GM06990 (cell line): ENCODE results near the gene CHRNB1.

Experiments
- DNase-seq: peaks from one replicate; pipeline ENCODE4 v3.0.0-alpha.2; 2011; ENCODE audit not compliant: insufficient read length; ENCODE audit errors: extremely low read depth
- H3K27me3 ChIP-seq: replicated peaks from 2 replicates; pipeline ENCODE4 v1.6.0; 2011; ENCODE audit warnings: low read length; ENCODE audit not compliant: control insufficient read depth, insufficient read depth
- H3K36me3 ChIP-seq: 2 replicates; pipeline ENCODE4 v1.5.1; 2011; ENCODE audit warnings: low read length; ENCODE audit not compliant: control insufficient read depth, insufficient read depth
- H3K4me3 ChIP-seq: replicated peaks from 2 replicates; pipeline ENCODE4 v1.5.1; 2011; ENCODE audit warnings: low read depth, mild to moderate bottlenecking, control low read depth, low read length
- TF ChIP-seq, protein P1 (sequence below): IDR thresholded peaks from 2 replicates; pipeline ENCODE4 v1.5.1; 2011; ENCODE audit warnings: low read length, control low read depth, mild to moderate bottlenecking, inconsistent platforms; ENCODE audit not compliant: insufficient read depth, poor library complexity, severe bottlenecking

The CHRNB1 gene

DNA sequence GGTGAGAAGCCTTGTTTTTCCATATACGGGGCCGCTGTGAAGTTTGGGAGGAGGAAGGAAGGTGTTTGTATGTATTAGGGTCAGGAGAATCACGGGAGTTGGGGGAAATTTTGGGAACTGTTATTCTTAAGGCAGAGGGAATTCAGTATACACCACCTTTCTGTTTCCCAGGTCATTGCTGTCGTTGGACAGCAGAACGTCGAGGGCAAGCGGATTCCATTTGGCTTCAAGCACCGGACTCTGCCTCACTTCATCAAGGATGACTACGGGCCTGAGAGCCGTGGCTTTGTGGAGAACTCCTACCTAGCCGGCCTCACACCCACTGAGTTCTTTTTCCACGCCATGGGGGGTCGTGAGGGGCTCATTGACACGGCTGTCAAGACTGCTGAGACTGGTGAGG, 56.9 kb downstream of the CHRNB1 start:
- TF ChIP-seq, protein P1, sequence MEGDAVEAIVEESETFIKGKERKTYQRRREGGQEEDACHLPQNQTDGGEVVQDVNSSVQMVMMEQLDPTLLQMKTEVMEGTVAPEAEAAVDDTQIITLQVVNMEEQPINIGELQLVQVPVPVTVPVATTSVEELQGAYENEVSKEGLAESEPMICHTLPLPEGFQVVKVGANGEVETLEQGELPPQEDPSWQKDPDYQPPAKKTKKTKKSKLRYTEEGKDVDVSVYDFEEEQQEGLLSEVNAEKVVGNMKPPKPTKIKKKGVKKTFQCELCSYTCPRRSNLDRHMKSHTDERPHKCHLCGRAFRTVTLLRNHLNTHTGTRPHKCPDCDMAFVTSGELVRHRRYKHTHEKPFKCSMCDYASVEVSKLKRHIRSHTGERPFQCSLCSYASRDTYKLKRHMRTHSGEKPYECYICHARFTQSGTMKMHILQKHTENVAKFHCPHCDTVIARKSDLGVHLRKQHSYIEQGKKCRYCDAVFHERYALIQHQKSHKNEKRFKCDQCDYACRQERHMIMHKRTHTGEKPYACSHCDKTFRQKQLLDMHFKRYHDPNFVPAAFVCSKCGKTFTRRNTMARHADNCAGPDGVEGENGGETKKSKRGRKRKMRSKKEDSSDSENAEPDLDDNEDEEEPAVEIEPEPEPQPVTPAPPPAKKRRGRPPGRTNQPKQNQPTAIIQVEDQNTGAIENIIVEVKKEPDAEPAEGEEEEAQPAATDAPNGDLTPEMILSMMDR: no peak
- DNase-seq: no peak
- H3K36me3 ChIP-seq: peaks cover 54% of the 10 kb centered on the region

DNA sequence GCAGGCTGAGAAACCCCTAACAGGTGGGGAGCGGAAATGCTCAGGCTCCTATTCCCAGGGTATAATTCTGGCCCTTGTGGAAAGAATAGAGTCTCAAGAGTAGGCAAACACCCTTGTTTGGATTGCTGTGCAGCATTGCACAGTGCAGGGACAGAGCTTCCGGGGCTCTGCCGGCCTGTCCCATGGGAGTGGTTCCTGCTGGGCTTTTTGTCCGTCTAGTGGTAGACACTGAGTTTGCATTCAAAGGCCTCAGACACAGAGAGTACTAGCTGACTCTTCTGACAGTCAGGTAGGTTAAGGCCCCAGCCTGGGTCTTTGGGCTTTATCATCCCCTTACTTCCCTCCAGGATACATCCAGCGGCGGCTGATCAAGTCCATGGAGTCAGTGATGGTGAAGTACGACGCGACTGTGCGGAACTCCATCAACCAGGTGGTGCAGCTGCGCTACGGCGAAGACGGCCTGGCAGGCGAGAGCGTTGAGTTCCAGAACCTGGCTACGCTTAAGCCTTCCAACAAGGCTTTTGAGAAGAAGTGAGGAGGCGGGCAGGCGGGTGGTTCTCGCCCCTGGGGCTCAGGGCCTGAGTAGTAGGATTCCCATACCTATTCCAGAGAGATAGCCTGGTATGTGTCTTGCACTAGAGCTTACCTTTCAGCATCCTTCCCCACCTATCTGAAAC, 57.4 kb downstream of the CHRNB1 start:
- Histone ChIP-seq H3K4me3 (no peak overlapping the region), H3K36me3 (peaks cover 50% of the 10 kb centered on the region), H3K27me3 (no peaks in the 10 kb centered on the region)
- no peak for DNase-seq
- TF ChIP-seq, protein P1: no peak

More for the DNA sequence above, 56.9 kb downstream of the CHRNB1 start:
- no peak overlapping the region for H3K4me3 ChIP-seq
- H3K27me3 ChIP-seq: no peaks in the 10 kb centered on the region

DNA sequence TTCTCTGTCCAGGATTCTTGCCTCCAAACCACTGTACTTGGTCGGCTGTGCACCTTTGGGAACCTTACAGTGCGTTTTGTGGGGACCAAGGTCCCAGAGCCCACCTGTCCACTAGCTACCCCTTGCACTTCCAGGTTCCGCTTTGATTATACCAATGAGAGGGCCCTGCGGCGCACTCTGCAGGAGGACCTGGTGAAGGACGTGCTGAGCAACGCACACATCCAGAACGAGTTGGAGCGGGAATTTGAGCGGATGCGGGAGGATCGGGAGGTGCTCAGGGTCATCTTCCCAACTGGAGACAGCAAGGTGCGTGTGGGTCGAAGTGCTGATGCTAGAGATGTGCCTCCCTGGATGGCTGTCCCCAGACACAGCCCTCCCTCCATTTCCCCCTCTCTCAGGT, 58.1 kb downstream of the CHRNB1 start:
- Histone ChIP-seq H3K27me3 (no peaks in the 10 kb centered on the region), H3K36me3 (peaks cover 44% of the 10 kb centered on the region)
- DNase-seq: no peak

DNA sequence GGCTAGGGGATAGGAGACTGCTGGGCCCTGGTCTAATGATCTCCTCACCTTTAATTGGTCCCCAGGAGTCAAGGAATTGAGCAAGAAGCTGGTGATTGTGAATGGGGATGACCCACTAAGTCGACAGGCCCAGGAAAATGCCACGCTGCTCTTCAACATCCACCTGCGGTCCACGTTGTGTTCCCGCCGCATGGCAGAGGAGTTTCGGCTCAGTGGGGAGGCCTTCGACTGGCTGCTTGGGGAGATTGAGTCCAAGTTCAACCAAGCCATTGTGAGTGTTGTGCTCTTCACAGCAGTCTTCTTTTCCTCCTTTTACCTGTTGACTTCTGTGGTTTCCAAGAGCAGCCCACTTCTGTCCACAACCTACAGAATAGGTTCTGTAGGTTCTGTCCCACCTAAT, 58.7 kb downstream of the CHRNB1 start:
- Histone ChIP-seq H3K4me3 (no peak overlapping the region), H3K27me3 (no peaks in the 10 kb centered on the region), H3K36me3 (peaks cover 46% of the 10 kb centered on the region)
- no peak for DNase-seq
- TF ChIP-seq, protein P1: no peak

More for the DNA sequence above, 58.1 kb downstream of the CHRNB1 start:
- TF ChIP-seq, protein P1: peak; percentile 22
- H3K4me3 ChIP-seq: no peak overlapping the region
